ENCODE data around the gene SCTR.

DNA sequence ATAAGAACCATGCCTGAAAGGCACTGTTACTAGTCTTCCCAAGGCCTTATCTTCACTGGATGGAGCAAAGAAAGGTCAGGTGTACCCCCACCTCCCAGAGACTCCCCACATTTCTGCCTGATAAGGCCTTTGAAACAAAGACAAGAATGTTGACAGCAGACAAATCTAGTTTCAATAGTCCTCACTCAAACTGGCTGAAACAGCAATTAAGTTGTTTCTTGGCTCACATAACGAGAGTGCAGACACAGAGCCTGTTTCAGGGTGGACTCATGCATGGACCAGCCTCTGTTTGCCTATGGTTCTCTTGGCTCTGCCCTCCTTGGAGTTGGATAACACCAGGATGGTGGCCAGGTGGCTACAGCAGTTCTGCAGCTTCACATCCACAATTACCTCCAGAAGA is 12.4 kb upstream of the SCTR start:
- TF ChIP-seq, protein P1, sequence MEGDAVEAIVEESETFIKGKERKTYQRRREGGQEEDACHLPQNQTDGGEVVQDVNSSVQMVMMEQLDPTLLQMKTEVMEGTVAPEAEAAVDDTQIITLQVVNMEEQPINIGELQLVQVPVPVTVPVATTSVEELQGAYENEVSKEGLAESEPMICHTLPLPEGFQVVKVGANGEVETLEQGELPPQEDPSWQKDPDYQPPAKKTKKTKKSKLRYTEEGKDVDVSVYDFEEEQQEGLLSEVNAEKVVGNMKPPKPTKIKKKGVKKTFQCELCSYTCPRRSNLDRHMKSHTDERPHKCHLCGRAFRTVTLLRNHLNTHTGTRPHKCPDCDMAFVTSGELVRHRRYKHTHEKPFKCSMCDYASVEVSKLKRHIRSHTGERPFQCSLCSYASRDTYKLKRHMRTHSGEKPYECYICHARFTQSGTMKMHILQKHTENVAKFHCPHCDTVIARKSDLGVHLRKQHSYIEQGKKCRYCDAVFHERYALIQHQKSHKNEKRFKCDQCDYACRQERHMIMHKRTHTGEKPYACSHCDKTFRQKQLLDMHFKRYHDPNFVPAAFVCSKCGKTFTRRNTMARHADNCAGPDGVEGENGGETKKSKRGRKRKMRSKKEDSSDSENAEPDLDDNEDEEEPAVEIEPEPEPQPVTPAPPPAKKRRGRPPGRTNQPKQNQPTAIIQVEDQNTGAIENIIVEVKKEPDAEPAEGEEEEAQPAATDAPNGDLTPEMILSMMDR (IDR thresholded peaks at IDR 0.05): no peak
- no peak for TF ChIP-seq EZH2 (IDR thresholded peaks at IDR 0.05; ENCODE audit: borderline replicate concordance, insufficient read depth, low read depth, low read length, poor library complexity, severe bottlenecking)
